ENCODE measurements around the gene ASPSCR1. TPM values are rescaled to one million over a fixed set of nuclear protein-coding genes. Genes with fewer than 3 reads are reported as not detected.

ASPSCR1 gene
- total RNA-seq, 1 donor from 2014 or later = 21.7 TPM

- no peak for DNase-seq
Observed at GRCh38 chr17:82012640-82013295, 35.3 kb downstream of the ASPSCR1 start.

- peak; percentile 62 for DNase-seq
Observed at GRCh38 chr17:82013341-82013740, 35.9 kb downstream of the ASPSCR1 start.

GRCh38 chr17:82013772-82014321 is 36.4 kb downstream of the ASPSCR1 start:
- DNase-seq = no peak

GRCh38 chr17:82014432-82014831 is 37.0 kb downstream of the ASPSCR1 start:
- DNase-seq = no peak

GRCh38 chr17:82014971-82015310 is 37.5 kb downstream of the ASPSCR1 start:
- no peak for DNase-seq

GRCh38 chr17:82015311-82015971 is 38.0 kb downstream of the ASPSCR1 start:
- DNase-seq = no peak

- no peak for DNase-seq
Observed at GRCh38 chr17:82016061-82016874, 38.8 kb downstream of the ASPSCR1 start.

GRCh38 chr17:82016875-82017459 is 39.5 kb downstream of the ASPSCR1 start:
- DNase-seq = no peak

- no peak for DNase-seq
Observed at GRCh38 chr17:82017612-82018151, 40.3 kb downstream of the ASPSCR1 start.

- no peak for DNase-seq
Observed at GRCh38 chr17:82018152-82018988, 40.9 kb downstream of the ASPSCR1 start.

- no peak for DNase-seq
Observed at GRCh38 chr17:82018989-82019689, 41.7 kb downstream of the ASPSCR1 start.

GRCh38 chr17:82019690-82020571 is 42.5 kb downstream of the ASPSCR1 start:
- DNase-seq = no peak

- no peak for DNase-seq
Observed at GRCh38 chr17:82020572-82021106, 43.2 kb downstream of the ASPSCR1 start.

- DNase-seq = peak; percentile 83
Observed at GRCh38 chr17:82021107-82021899, 43.9 kb downstream of the ASPSCR1 start.

- DNase-seq = no peak
Observed at GRCh38 chr17:82021900-82022309, 44.5 kb downstream of the ASPSCR1 start.

- no peak for DNase-seq
Observed at GRCh38 chr17:82022310-82022980, 45.0 kb downstream of the ASPSCR1 start, which contains the start of gene CENPX. TSS of gene CENPX (minus strand) at chr17:82022878. CDS start at chr17:82022861, 17 bp downstream.

GRCh38 chr17:82022981-82023446 is 45.6 kb downstream of the ASPSCR1 start, which contains the start of gene LRRC45:
TSS of gene LRRC45 (plus strand) at chr17:82023305. CDS start at chr17:82023644, 339 bp downstream.
- peak; percentile 100 for DNase-seq
